ENCODE results near the gene LGR6. TPM values are rescaled to one million over a fixed set of nuclear protein-coding genes. Genes with fewer than 3 reads are reported as not detected.
A peak's percentile ranks its signal among the peaks of the same experiment; 100 is the strongest.
"Not testable (repeated sequence)": the region's sequence is repeated elsewhere in the genome, so short reads cannot be mapped to it uniquely, and the experiment has no call there.

The LGR6 gene
- total RNA-seq, 4 donors from 2014 or later, result 0.15 TPM; not detected in 3

- no peak overlapping the region for H3K27ac ChIP-seq
- TF ChIP-seq CTCF (IDR thresholded peaks at IDR 0.05 in 4 of 5, conservative IDR thresholded peaks at IDR 0.05 in 1 of 5) (no peak), POLR2A (IDR thresholded peaks at IDR 0.05) (no peak)
- ATAC-seq (no peak), DNase-seq (no peak)
- no peaks in the 10 kb centered on the region for H3K9me3 ChIP-seq
- no peaks in the 10 kb centered on the region for H3K4me1 ChIP-seq
- peaks cover 0 to 2% (median 0%) of the 10 kb centered on the region in 3 donors for H3K27me3 ChIP-seq
- H3K4me3 ChIP-seq, result no peak overlapping the region
- intact Hi-C loops (cut with DNase I; ENCODE audit: low total_unique reads) (no loop called here), in situ Hi-C loops (cut with MboI; ENCODE audit: low sequenced_read_pairs in 4 of 4) (loop anchor here in 3 of 4 donors (10.0 kb wide), 2 partner anchors 527 to 537 kb away; partner anchors contain the start of gene SYT2 (in 2 of the 3))
- no peaks in the 10 kb centered on the region for H3K36me3 ChIP-seq
Measured at GRCh38 chr1:202187697-202188407, 5.7 kb upstream of the LGR6 start.

- no peak overlapping the region for H3K27ac ChIP-seq
- in situ Hi-C loops (cut with MboI; ENCODE audit: low sequenced_read_pairs in 4 of 4) (loop anchor here in 3 of 4 donors (10.0 kb wide), 2 partner anchors 526 to 536 kb away; partner anchors contain the start of gene SYT2 (in 2 of the 3)), intact Hi-C loops (cut with DNase I; ENCODE audit: low total_unique reads) (loop anchor here (1.0 kb wide), 1 partner anchor 530 kb away; no protein-coding TSS in a partner anchor)
- H3K36me3 ChIP-seq, result no peaks in the 10 kb centered on the region
- H3K4me1 ChIP-seq, result no peaks in the 10 kb centered on the region
- H3K4me3 ChIP-seq, result no peak overlapping the region
- peaks cover 7 to 15% (median 9%) of the 10 kb centered on the region in 3 donors for H3K27me3 ChIP-seq
- ATAC-seq (peak; percentile 48 to 57), DNase-seq (peak; percentile 35 to 48)
- H3K9me3 ChIP-seq, result no peaks in the 10 kb centered on the region
- TF ChIP-seq CTCF (IDR thresholded peaks at IDR 0.05 in 4 of 5, conservative IDR thresholded peaks at IDR 0.05 in 1 of 5) (peak; percentile 41 to 92 (median 66)), POLR2A (IDR thresholded peaks at IDR 0.05) (no peak)
Measured at GRCh38 chr1:202189001-202189790, 4.4 kb upstream of the LGR6 start.

- peaks cover 7 to 18% (median 11%) of the 10 kb centered on the region in 3 donors for H3K27me3 ChIP-seq
- in situ Hi-C loops (cut with MboI; ENCODE audit: low sequenced_read_pairs in 4 of 4), result loop anchor here (10.0 kb wide), 3 partner anchors 125 to 535 kb away; partner anchors contain the start of gene SYT2 (in 2 of the 4)
- ATAC-seq, result no peak
Measured at GRCh38 chr1:202189918-202190715, 3.5 kb upstream of the LGR6 start.

GRCh38 chr1:202191391-202191790 is 2.2 kb upstream of the LGR6 start:
- H3K27ac ChIP-seq; H3K4me3 ChIP-seq; H3K36me3 ChIP-seq; intact Hi-C loops (cut with DNase I; ENCODE audit: low total_unique reads); ATAC-seq; H3K4me1 ChIP-seq; H3K9me3 ChIP-seq; DNase-seq: not testable (repeated sequence)
- in situ Hi-C loops (cut with MboI; ENCODE audit: low sequenced_read_pairs in 4 of 4), result loop anchor here in 2 of 4 donors (10.0 kb wide), 1 partner anchor 123 kb away; no protein-coding TSS in a partner anchor
- H3K27me3 ChIP-seq, result peaks cover 7 to 18% (median 11%) of the 10 kb centered on the region in 3 donors

More at GRCh38 chr1:202189918-202190715, 3.5 kb upstream of the LGR6 start:
- TF ChIP-seq POLR2A (IDR thresholded peaks at IDR 0.05) (no peak), CTCF (IDR thresholded peaks at IDR 0.05 in 4 of 5, conservative IDR thresholded peaks at IDR 0.05 in 1 of 5) (no peak)
- intact Hi-C loops (cut with DNase I; ENCODE audit: low total_unique reads), result loop anchor here (1.0 kb wide), 1 partner anchor 529 kb away; no protein-coding TSS in a partner anchor
- DNase-seq, result no peak
- no peak overlapping the region for H3K27ac ChIP-seq
- no peak overlapping the region for H3K4me3 ChIP-seq
- no peaks in the 10 kb centered on the region for H3K4me1 ChIP-seq
- H3K36me3 ChIP-seq, result no peaks in the 10 kb centered on the region
- no peaks in the 10 kb centered on the region for H3K9me3 ChIP-seq
